CD4-positive, alpha-beta T cell (primary cell): ENCODE data around the gene IQCF5. TPM values are rescaled to one million over a fixed set of nuclear protein-coding genes. Genes with fewer than 3 reads are reported as not detected.

Source experiments
- ATAC-seq: fragments of 200-7000 bp; cut with Tn5 transposase; one replicate; pipeline ENCODE4 v1.10.0; 2022; ENCODE audit warnings: mild to moderate bottlenecking; ENCODE audit not compliant: poor library complexity
- CTCF ChIA-PET: fragments of 350-600 bp; sonication (Branson Sonifier 250); formaldehyde crosslinking; loops from one replicate; lab custom pipeline; 2021; ENCODE audit warnings: antibody characterized with exemption, inconsistent platforms; lab: Charles Lee
- POLR2A ChIA-PET: fragments of 350-600 bp; sonication (Branson Sonifier 250); formaldehyde crosslinking; loops from one replicate; lab custom pipeline; 2021; ENCODE audit warnings: antibody characterized with exemption, inconsistent platforms; lab: Charles Lee
- DNase-seq, 14 experiments: peaks; one replicate each; pipeline ENCODE4 v3.0.0-alpha.2; 2013 to 2020; ENCODE audit warnings: mixed read lengths in 2 of 14
- H3K27ac ChIP-seq, 2 donors: one replicate each; pipeline versions ENCODE4 v1.5.1 to v1.7.0; 2013; ENCODE audit warnings: low read length in 2 of 2, low read depth in 1 of 2, mild to moderate bottlenecking in 1 of 2
- H3K27me3 ChIP-seq, 2 experiments: 1 replicate in 1 of 2; 2 replicates in 1 of 2; pipeline versions ENCODE4 v1.6.1 to v1.7.0; 2013; ENCODE audit warnings: low read length in 2 of 2, control low read depth in 1 of 2, mild to moderate bottlenecking in 1 of 2, moderate library complexity in 1 of 2; ENCODE audit not compliant: insufficient read depth in 2 of 2, control insufficient read depth in 1 of 2
- H3K36me3 ChIP-seq: one replicate; pipeline ENCODE4 v1.6.1; 2013; ENCODE audit warnings: low read length, control low read depth; ENCODE audit not compliant: insufficient read depth
- H3K4me1 ChIP-seq: one replicate; pipeline ENCODE4 v1.6.1; 2013; ENCODE audit warnings: low read length, control low read depth; ENCODE audit not compliant: insufficient read depth
- H3K4me3 ChIP-seq: one replicate; pipeline ENCODE4 v1.5.1; 2013; ENCODE audit warnings: mild to moderate bottlenecking, low read length, moderate library complexity
- H3K9me3 ChIP-seq, 2 experiments: 1 replicate in 1 of 2; 2 replicates in 1 of 2; pipeline versions ENCODE4 v1.6.1 to v1.7.0; 2013; ENCODE audit warnings: low read length in 2 of 2, mild to moderate bottlenecking in 2 of 2, control low read depth in 1 of 2, moderate library complexity in 1 of 2; ENCODE audit not compliant: control insufficient read depth in 1 of 2, insufficient read depth in 1 of 2
- H3K27ac Mint-ChIP-seq: one replicate; pipeline ENCODE4 v1.8.0; 2020; ENCODE audit warnings: mixed read lengths
- H3K27me3 Mint-ChIP-seq: one replicate; pipeline ENCODE4 v1.8.0; 2021; ENCODE audit warnings: mixed read lengths
- H3K36me3 Mint-ChIP-seq: one replicate; pipeline ENCODE4 v1.8.0; 2021; ENCODE audit warnings: low read depth, mixed read lengths
- H3K4me1 Mint-ChIP-seq: one replicate; pipeline ENCODE4 v1.8.0; 2021; ENCODE audit warnings: low read depth, mixed read lengths
- H3K4me3 Mint-ChIP-seq: one replicate; pipeline ENCODE4 v1.8.0; 2020; ENCODE audit warnings: mild to moderate bottlenecking, mixed read lengths
- H3K9me3 Mint-ChIP-seq: one replicate; pipeline ENCODE4 v1.8.0; 2020; ENCODE audit warnings: mixed read lengths
- CTCF ChIP-seq: fragments of 200-600 bp; IDR thresholded peaks from one replicate; pipeline ENCODE4 v1.8.0; 2022; ENCODE audit warnings: antibody characterized with exemption, mild to moderate bottlenecking
- intact Hi-C, 2 experiments: fragments of 100-400 bp; cut with DNase I in 1 of 2; cut with micrococcal nuclease in 1 of 2; formaldehyde crosslinking; loops; one replicate each; pipeline versions ENCODE4 v1.15.1 to v1.9.0; 2023 to 2025; cut with DNase I, micrococcal nuclease
- total RNA-seq, 174 experiments: library from RNA in 2 of 174; stranded (reverse) in 2 of 174; gene quantifications; one replicate each; pipeline ENCODE4 v1.2.3 and lab custom pipeline; 2021 to 2026

IQCF5 gene
- total RNA-seq, 2 experiments from 2014 or later, result not detected

GRCh38 chr3:51876186-51876585 is 785 bp upstream of the IQCF5 start:
- H3K36me3 Mint-ChIP-seq, result no peaks in the 10 kb centered on the region
- POLR2A ChIA-PET, result no interaction called here
- no peaks in the 10 kb centered on the region for H3K9me3 ChIP-seq
- DNase-seq (no peak), ATAC-seq (no peak)
- TF ChIP-seq CTCF, result no peak
- H3K4me1 ChIP-seq, result no peaks in the 10 kb centered on the region
- no peak overlapping the region for H3K27ac Mint-ChIP-seq
- H3K9me3 Mint-ChIP-seq, result no peaks in the 10 kb centered on the region
- peaks cover 21% of the 10 kb centered on the region for H3K27me3 Mint-ChIP-seq
- no peak overlapping the region for H3K4me3 ChIP-seq
- no peak overlapping the region for H3K4me3 Mint-ChIP-seq
- H3K36me3 ChIP-seq, result no peaks in the 10 kb centered on the region
- intact Hi-C loops, result no loop called here
- CTCF ChIA-PET, result no interaction called here
- H3K27me3 ChIP-seq, result peaks cover 0 to 2% of the 10 kb centered on the region in 2 experiments
- no peaks in the 10 kb centered on the region for H3K4me1 Mint-ChIP-seq
- H3K27ac ChIP-seq, result no peak overlapping the region

GRCh38 chr3:51874889-51875288 is 512 bp downstream of the IQCF5 start:
- Histone ChIP-seq H3K4me1 (no peaks in the 10 kb centered on the region), H3K27ac (no peak overlapping the region), H3K27me3 (peaks cover 0 to 2% of the 10 kb centered on the region in 2 experiments), H3K4me3 (no peak overlapping the region), H3K36me3 (no peaks in the 10 kb centered on the region), H3K9me3 (no peaks in the 10 kb centered on the region)
- DNase-seq (no peak), ATAC-seq (no peak)
- Mint-ChIP-seq H3K27me3 (peaks cover 21% of the 10 kb centered on the region), H3K27ac (no peak overlapping the region), H3K4me3 (no peak overlapping the region), H3K9me3 (no peaks in the 10 kb centered on the region), H3K4me1 (no peaks in the 10 kb centered on the region), H3K36me3 (no peaks in the 10 kb centered on the region)
- ChIA-PET CTCF (no interaction called here), POLR2A (no interaction called here)
- no peak for TF ChIP-seq CTCF
- intact Hi-C loops, result no loop called here

GRCh38 chr3:51874411-51874810 is 990 bp downstream of the IQCF5 start:
- DNase-seq (no peak), ATAC-seq (no peak)
- no peak overlapping the region for H3K27ac ChIP-seq
- Mint-ChIP-seq H3K4me3 (no peak overlapping the region), H3K27ac (no peak overlapping the region), H3K9me3 (no peaks in the 10 kb centered on the region), H3K36me3 (no peaks in the 10 kb centered on the region), H3K27me3 (peaks cover 24% of the 10 kb centered on the region), H3K4me1 (no peaks in the 10 kb centered on the region)
- CTCF ChIA-PET, result no interaction called here
- no peak for TF ChIP-seq CTCF
- H3K4me3 ChIP-seq, result no peak overlapping the region
- intact Hi-C loops, result no loop called here
- H3K27me3 ChIP-seq, result peaks cover 2 to 3% of the 10 kb centered on the region in 2 experiments
- no peaks in the 10 kb centered on the region for H3K36me3 ChIP-seq
- H3K4me1 ChIP-seq, result no peaks in the 10 kb centered on the region
- POLR2A ChIA-PET, result no interaction called here
- H3K9me3 ChIP-seq, result no peaks in the 10 kb centered on the region
